Islet precursor cell (in vitro differentiated cells): ENCODE measurements around the gene SCAPER.
A peak's percentile ranks its signal among the peaks of the same experiment; 100 is the strongest.
"Not testable (repeated sequence)": the region's sequence is repeated elsewhere in the genome, so short reads cannot be mapped to it uniquely, and the experiment has no call there.

ENCODE experiments used
- DNase-seq: peaks from one replicate; pipeline ENCODE4 v3.0.0-alpha.2; 2018

The SCAPER gene

GRCh38 chr15:76464247-76464646, 440.9 kb downstream of the SCAPER start:
- no peak for DNase-seq

DNA sequence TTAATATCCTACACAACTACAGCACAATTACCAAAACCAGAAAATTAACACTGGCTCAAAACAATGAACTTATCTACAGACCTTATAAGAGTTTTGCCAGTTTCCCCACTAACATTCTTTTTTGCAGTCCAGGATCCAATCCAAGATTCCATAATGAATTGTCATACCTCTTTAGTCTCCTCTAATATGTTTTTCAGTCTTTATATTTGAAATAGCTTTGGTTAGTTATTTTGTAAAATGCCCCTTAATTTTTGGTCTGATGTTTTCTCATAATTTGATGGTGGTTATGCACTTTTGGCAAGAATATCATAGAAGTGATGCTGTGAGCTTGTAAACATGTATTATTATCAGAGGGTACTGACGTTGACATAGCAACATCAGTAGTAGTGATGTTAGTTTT, 444.3 kb downstream of the SCAPER start:
- DNase-seq, result no peak

DNA sequence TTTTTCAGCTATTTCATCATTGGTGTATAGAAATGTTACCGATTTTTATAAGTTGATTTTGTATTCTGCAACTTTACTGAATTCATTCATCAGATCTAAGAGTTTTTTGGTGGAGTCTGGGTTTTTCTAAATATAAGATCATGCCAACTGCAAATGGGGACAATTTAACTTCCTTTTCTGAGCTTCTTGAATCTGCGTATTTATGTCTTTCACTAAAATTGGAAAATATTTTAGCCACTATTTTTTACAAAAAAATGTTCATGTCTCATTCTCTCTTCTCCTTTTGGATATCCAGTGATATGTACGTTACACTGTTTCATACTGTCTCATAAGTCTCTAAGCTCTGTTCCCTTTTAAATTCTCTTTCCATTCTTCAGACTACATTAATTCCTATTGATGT, 444.8 kb downstream of the SCAPER start:
- no peak for DNase-seq

GRCh38 chr15:76451540-76451939, 453.6 kb downstream of the SCAPER start:
- DNase-seq, result no peak

DNA sequence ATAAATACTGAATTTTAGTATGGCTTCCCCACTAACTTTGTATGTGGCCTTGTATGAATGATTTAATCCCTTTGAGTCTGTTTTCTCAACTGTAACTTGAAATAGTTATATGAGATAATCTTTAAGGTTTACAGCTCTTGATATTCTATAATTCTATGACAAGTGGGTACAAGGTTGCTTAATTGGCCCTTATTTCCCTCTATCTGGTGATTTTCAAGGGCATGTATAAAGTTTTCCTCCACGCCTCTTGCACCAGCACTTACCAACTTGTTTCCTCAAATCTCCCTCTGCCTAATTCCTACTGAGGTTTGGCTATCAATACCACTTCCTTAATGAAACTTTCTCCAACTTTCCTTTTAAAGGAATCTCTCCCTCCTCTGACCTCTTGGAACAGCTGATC, 455.7 kb downstream of the SCAPER start:
- DNase-seq, result no peak

DNA sequence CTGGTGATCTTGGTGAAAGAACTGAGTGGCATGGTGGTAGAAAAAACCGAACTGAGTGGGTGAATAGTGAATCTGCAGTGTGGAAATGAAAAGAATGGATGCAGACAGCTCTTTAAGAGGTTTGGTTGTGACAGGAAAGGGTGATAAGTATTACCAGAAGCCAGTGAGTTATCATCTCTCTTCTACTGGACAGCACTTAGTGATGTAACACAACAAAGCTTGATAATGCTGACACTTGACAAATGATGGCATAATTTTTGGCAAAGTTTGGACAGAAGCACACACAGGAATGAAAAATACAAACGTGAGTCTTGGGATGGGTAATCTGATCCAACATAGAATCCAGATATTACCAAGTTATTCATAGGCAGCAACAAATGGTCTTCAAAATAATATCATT, 456.4 kb downstream of the SCAPER start:
- no peak for DNase-seq

GRCh38 chr15:76447728-76448441, 457.3 kb downstream of the SCAPER start:
- no peak for DNase-seq

GRCh38 chr15:76440441-76440840, 464.7 kb downstream of the SCAPER start:
- DNase-seq, result no peak

DNA sequence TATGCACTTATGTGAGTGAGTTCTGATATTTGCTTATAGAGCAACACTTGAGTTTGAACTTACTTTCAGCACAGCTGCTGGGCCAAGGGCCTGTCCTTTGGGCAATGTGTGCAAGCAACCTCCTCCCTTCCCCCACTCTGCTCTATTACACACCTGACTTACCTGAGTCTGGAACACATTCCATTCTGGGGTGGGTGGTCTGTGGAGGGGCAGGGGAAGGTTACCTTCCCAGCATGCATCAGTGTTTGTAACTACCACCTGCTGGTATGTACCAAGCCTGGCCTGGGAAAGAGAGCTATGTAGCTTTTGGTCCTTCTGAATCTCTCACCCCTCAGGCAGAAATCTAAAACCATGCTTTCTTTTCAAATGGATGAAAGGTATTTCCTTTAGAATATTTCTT, 465.6 kb downstream of the SCAPER start:
- DNase-seq, result peak; percentile 69

DNA sequence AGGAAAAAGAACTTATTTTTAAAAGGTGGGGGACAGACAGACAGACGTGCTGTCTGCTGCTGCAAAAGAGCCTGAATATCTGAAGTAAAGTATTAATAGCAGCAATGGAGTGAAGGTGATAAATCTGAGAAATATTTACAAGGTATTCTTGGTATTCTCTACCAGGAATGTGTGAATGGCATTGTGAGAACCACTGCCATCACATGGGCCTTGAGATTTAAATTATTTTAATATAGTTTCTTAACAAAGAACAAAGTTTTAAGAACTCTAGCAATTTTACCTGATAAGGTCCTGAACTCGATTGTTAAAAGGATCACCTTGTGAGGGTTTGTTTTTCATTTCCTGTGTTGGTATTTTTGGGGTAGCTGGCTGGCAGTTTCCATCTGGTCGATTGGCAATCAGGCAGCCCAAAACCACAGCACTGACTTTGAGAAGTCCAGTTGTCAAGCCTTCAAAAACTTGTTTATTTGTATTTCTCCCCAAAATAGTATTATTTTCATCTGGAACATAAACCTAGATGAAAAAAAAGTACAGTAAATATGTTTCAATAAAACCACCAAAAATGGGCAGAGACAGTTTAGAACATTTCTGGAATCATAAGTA, 471.2 kb downstream of the SCAPER start:
- no peak for DNase-seq

- not testable (repeated sequence) for DNase-seq
Measured at GRCh38 chr15:76433036-76433435, 472.1 kb downstream of the SCAPER start.

DNA sequence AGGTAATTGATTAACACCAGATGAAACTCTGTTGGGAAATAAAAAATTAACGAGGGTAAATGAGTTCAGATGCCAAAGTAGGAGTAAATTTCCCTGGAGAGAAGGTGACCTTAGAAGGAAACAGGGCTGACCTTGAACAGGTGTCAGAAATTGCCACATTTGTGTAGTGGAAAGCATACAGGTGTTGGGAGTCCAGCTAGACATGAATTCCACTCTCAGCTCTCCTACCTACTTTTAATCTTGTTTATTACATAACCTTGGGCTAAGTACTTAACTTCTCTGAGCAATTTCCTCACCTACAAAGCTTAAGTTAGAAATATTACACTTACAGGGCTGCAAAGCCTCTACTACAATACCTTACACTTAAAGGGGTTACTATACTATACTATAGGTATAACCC, 472.5 kb downstream of the SCAPER start:
- no peak for DNase-seq

DNA sequence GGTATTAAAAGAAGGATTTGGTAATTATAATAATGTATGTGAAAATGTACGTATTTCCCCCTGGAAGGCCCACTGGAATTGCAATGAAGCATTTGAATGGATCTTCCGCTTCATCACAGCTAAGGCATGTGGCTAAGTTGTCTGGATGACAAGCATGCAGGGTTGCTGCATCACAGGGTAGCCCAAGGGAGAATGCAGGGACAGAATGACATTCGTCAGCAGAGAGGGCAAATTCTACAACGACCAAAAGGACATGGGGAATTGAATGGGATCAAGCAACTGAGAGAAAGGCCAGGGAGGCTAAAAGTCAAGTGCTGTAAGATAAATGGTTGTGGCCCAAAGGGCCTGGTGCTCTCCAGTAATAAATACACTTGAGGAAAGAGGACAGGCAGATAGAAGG, 473.2 kb downstream of the SCAPER start:
- peak; percentile 86 for DNase-seq

DNA sequence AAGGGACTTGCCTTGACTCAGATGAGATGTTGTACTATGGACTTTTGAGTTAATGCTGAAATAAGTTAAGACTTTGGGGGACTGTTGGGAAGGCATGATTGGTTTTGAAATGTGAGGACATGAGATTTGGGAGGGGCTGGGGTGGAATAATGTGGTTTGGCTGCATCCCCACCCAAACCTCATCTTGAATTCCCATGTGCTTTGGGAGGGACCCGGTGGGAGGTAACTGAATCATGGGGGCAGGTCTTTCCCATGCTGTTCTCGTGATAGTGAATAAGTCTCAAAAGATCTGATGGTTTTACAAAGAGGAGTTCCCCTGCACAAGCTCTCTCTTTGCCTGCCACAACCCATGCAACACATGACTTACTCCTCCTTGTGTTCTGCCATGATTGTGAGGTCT, 474.4 kb downstream of the SCAPER start:
- not testable (repeated sequence) for DNase-seq

- no peak for DNase-seq
Measured at GRCh38 chr15:76429661-76430060, 475.5 kb downstream of the SCAPER start.

DNA sequence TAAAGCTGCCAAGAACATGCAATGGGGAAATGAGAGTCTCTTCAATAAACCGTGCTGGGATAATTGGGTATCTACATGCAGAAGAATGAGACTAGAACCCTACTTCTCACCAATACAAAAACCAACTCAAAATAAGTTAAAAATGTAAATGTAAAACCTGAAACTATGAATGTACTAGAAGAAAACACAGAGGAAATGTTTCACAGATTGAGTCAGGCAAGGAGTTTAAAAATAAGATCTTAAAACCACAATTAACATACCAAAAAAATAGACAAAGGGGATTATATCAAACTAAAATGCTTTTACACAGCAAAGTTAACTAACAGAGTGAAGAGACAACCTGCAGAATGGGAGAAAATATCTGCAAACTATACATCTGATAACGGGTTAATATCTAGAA, 478.2 kb downstream of the SCAPER start:
- no peak for DNase-seq

DNA sequence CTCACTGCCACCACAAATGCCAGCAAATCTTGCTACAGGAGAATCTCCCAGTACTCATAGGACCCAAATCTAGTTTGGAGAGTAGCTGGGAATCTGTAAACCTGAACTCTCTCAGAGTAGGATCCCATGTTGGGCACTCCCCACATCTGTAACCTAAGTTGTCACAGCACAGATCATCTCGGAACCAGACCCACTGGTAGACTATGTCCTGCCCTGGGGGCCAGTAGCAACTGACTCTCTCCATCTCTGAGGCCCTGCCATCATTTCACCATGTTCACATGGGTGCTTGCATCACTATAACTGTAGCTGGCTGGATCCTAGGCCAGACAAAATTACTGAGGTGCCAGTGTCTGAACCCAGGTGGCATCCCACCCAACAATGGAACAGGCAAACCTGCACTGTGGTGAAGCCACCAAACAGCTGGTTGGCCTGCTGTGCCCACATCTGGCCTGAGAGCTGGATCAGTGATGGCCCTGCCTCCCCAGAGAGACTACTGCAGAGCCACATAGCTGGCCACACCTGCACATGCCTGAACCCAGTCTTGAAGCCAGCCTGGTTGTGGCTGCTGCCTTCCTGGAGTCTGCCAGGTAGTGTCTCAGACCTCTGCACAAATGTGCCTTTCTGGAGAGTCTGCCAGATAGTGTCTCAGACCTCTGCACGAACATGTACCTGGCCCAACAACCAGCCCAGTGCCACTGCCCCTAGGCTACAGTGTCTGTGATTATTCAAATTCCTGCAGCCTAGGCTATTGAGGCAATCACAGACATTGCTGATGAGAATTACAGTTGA, 486.6 kb downstream of the SCAPER start:
- DNase-seq, result peak; percentile 60

DNA sequence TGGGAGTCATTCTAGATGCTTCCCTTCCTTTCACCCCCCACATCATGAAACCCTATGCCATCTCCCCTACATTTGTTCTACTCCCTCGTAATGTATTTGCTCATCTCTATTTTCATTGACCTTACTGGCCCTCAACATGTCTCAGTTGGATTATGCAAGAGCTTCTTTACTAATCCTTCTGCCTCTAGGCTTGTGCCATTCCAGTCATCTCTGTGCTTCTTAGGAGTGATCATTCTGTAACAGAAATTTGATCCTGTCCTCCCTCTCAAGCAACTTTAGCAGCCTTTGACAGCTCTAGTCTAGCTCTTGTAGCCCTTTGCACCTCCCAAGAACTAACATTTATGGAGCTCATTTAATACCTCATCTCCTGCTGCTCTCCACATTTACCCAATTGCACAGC, 503.9 kb downstream of the SCAPER start:
- DNase-seq, result no peak

DNA sequence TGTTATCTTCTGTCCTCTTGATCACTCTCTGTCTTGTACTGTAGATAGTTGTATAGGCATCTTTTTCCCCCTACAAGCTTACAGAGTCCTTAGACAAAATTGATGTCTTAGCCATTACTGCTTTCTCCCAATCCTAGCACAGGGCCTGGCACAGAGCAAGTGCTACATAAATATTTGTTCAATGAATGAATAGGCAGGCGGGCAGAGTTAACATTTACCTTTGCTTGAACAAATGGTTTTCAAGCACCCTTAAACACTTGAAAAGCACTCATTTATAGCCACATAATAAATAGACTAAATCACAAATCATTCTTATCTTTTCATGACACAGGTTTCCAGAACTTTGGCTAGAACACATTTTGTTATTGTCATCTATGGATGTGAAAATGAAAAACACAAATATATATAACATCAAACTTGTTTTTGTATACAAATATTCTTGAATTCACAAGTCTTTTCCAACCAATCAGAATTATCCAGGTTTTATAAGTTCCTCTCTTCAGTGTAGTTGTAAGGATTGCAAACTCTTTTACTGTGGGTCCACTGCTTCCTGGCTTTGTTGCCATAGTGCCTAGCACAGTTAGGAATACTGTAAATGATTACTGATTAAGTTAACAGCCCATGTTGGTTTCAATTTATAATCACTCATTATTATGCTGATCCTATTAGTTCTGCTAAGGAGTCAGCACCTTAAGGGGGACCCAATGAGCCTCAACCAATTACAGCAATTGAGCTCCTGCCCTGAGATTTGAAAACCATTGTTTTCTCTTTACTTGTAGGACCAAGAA, 506.6 kb downstream of the SCAPER start:
- DNase-seq, result no peak

DNA sequence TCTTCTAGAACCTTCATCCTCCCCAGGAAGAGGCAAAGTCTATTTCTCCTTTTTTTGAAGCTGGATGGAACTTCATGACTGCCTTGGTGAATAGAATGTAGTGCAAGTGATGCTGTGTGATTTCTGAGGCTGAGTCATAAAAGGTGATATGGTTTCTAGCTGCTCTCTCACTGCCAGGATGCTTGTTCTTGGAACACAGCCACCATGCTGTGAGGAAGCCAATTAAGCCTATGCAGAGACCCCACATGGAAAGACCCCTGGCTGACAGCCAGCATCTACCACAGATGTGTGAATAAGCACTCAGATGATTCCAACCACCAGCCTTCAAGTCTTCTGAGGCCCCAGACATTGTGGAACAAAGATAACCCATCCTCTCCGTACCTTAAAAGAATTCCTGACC, 511.5 kb downstream of the SCAPER start:
- no peak for DNase-seq

- DNase-seq, result no peak
Measured at GRCh38 chr15:76391847-76392246, 513.3 kb downstream of the SCAPER start.

- DNase-seq, result no peak
Measured at GRCh38 chr15:76391309-76391708, 513.8 kb downstream of the SCAPER start.

GRCh38 chr15:76390571-76390970, 514.6 kb downstream of the SCAPER start:
- DNase-seq, result no peak
